CD4-positive, alpha-beta T cell treated with Interleukin-15 for 4 hours (primary cell): Measurements from ENCODE around the gene PCYT2.
A peak's percentile ranks its signal among the peaks of the same experiment; 100 is the strongest.

Experiments used
- DNase-seq: peaks from one replicate; pipeline ENCODE4 v3.0.0-alpha.2; 2020; ENCODE audit warnings: low spot score

PCYT2 gene

DNA sequence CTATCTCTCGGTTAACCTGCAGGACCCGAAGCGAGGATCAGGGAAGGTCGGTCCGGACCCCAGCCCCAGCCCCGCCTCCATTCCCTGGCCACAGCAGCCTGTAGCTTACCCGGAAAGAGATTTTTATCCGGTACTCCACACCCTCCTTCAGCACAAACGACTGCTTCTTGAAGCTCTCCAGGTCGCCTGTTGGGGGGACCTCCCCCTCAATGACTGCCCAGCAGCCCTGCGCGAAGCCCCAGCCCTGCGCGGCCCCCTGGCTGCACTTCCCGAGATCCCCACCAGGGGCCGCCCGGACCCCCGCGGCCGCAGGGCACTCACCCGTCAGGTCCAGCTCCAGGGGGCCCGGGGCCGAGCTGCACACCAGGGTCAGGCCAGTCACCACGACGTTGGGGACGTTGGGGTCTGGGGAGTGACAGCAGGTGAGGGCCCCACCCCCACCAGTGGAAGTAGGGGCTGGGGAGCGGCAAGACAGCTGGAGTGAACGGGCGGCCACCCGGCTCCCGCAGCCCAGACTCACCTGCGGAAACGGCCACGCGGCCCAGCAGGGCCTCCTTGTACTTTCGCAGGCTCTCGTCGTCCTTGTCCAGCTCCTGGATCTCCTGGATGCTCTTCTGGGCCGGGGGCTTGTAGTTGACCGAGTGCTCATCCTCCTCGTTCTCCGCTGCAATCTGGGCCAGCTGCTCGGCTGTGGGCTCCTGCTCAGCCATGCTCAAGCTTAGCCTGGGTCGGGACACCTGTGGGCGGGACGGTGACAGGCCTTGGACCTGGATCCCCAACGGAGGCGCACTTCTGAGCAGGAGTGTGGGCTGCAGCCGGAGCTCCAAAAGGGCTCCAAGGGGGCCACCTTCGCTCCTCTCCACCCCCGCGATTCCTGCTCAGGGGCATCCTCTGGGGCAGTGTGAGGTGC, 41.7 kb downstream of the PCYT2 start:
- peak; percentile 30 for DNase-seq

DNA sequence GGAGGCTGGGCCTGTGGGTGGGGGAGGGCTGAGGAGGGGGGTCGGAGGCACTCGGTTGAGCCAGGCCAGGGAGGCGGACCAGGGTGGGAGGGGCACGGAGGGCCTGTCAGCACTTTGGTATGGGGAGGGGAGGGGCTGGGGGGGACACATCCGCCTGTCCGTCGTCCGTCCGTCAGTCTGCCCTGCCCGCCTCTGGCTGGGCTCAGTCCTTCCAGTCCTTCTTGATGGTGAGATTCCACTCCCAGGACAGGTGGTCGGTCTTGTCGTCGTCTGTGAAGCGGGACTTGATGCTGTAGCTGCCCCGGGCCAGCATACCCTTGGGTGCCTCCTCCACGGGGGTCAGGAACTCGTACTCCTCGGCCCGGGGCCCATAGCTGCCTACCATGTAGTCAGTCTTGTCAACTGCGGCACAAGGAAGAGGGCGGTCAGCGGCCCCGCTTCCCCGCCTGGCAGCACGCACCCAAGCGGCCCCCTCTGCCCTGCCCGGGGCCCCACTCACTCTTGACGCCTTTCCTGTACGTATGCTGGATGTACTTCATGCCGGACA, 42.5 kb downstream of the PCYT2 start:
- DNase-seq = no peak

DNA sequence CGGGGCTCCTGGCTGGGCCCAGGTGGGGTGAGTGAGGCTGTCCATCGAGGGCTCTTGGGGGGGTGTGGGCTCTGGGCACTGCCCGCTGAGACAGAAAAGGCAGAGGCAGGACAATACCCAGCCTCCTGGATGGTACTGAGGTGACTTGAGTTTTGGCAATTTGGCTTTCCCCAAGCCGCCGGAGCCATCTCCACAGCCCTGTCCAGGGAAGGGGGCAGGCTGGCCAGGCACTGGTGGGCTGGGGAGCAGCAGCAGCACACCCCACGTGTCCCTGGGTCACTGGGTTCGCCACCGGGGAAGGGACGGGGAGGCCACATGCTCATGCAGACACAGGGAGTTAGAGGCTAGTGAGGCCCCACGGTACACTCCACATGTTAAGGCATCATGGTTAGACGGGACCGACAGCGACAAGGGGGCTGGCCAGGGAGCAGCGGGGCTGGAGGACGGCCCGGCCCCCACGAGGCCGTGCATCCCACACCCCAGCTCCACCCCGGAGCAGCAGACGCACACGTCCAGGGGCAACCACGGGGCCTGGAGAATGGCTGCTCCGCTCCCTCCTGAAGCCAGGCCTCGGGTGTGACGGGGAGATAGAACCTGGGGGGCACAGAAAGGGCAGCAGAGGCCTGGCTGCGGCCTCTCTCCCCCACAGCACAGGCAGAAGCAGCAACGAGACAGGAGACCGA, 43.1 kb downstream of the PCYT2 start:
- DNase-seq = no peak

DNA sequence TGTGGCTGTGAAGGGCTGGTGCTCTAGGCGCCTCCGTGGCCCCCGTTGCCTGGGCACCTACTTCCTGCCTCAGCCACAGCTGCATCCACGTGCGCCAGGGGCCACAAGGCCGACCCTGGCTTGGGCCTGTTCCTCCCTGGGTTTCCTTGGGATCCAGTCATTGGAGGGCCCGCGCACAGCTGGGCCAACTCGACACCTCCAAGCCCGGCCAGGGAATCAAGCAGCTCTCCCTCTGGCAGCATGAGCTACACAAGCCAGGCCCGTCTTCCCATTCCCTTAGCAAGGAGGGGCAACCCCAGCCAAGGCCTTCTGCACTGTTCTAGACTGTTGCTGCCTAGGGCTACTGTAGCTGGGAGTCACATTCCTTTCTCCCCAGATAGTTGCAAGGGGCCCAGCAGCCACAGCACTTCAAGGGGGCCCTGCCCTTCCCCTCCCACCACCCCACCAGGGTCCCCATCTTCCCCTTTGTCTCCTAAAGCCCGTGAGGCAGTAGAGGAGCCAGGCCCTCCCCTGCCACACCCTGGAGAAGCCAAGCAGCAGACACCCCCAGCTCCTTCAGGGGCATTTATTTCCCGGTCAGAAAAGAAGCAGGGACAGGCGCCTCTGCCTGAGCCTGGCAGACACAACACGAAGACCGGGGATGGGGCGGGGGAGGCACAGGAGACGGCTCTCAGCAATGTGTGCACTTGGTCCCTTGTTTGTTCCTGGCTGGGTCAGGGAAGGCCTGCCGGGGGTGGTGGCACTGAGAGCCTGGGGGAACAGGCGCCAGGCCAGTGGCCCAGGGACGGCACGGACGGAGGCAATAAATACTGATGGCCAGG, 43.8 kb downstream of the PCYT2 start:
- no peak for DNase-seq

DNA sequence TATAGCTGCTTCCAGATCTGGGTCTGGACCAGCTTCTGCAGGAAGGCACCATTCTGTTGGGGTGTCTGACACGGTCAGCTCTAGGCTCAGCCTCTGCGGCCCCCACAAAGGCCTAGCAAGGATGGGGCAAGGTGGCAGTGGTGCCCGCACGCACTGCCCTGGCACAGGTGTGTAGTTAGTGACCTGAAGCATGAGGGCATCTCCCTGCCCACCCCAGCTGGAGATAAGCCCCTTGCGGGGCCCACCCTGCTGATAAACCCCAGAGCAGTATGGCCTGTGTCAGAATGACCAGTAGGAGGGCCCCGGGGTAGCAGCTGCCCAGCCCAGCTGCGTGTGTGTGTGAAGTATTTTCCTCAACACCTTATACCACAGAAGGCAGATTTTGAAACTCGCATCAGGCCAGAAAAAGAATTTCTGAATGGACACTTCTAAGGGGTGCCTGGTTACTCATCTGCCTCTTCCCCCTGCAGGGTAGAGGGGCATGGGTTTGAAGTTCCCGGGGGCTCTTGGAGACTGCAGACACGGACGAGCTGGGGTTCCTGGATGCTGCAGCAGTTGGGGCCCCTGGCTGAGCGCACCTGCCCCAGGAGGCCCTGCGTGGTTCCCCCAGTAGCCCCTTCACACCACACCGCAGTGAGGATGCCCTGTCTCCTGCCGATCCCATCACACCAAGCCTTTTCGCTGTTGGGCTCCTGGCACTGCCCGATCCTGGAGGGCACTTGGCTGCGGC, 44.6 kb downstream of the PCYT2 start:
- DNase-seq = no peak

DNA sequence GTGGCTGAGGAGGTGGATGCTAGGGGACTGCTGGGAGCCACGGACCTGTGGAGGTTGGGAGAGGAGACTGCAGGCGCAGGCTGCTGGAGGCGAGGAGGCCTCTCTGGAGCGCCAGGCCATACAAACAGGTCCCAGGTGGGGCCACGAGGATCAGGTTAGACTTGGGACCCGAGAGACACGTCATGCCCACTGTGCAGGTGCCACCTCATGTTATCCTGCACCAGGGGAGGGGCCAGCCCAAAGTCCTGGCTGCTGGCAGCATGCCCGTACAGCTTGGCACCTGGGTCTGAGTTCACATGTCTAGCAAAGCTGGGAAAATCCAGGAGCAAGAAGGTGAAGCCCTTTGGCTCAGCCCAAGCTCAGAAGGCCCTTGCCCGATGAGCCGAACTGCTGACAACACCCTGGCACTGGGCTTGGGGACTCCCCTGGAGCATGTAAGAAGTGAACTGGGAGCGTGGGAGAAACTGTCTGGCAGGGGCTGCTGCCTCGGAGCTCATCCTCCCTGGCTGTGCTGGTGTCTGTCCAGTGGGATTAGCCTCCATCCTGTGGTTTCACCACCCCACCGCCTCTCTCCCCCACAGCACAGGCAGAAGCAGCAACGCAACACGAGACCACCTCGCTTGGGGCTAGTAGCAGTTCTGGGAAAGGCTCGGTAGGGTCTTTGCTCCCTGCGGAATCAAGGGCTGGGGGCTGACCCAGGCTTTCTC, 45.3 kb downstream of the PCYT2 start:
- DNase-seq = no peak

DNA sequence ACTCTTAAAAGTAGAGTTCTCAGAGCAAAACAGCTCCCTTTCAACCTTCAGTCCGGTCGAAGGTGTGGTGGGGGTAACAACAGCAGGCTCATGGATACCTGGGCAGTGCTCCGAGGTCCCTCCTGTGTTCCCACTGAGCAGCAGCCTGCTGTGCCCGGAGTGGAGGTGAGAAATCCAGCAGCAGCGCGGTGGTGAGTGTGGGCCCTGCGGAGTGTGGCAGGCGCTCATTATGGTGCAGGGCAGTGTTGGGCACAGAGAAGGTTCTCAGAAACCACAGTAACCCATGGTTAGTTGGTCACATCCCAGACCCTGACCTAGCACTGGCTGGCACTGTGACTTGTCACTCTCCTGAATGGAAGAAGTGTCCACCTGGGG, 45.9 kb downstream of the PCYT2 start:
- no peak for DNase-seq

DNA sequence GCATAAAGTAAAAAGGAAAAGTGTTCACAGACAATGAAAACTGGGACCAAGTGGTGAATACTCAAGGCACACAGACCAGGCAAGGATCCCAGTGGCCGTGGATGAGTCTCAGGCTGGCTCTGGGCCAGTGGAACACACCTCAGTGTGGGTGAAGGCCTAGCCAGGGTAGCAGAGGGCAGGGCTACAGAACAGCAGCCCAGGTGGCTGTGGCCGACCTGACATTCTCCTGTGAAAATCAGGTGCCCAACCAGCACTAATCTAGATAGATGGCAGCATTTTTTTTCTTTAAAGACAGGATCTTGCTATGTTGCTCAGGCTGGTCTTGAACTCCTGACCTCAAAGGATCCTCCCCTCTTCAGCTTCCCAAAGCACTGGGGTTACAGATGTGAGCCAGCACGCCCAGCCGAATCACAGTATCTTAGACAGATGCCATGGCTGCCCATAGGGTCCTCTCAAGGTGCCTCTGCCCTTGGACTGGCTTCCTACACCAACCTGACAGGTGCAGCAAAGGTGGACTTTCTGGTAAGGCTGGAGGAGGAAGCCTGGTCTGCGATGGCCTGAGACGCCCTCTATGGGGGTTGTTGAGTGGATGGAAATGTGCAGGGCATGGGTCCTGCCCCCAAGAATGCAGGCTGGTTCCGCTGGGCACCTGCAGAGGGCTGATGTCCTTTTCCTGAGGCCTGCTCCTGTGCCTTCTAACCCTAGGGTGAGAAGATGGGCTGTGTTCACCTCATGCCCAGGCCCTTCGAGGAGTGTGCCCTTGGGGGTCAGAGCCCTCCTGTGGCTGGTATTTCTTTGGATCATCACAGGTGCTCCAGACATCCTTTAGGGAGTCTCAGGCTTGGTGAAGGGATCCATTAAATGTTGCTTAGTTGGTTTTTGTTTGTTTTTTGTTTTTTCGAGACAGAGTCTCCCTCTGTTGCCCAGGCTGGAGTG, 47.1 kb downstream of the PCYT2 start:
- no peak for DNase-seq

DNA sequence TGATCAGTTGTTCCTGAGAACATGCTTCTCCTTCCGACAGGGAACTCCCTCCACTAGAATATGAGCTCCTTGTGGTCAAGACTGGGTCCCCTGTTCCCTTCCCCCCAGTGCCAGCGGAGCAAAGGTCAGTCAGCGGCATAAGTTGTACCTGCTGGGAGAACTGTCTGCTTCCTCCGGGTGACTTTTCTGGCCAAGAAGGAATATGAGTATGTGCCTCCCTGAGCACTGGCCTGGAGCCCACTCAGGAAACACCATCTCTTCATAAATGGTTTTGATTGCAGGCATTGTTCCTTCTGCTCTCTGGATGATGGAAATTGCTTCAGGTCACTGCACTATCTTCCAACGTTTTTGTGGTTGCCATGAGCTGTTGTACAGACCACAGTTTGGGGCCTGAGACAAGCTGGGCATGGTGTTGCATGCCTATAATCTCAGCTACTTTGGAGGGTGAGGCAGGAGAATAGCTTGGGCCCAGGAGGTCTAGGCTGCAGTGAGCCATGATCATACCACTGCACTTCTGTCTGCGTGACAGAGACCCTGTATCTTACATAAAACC, 48.0 kb downstream of the PCYT2 start:
- no peak for DNase-seq

DNA sequence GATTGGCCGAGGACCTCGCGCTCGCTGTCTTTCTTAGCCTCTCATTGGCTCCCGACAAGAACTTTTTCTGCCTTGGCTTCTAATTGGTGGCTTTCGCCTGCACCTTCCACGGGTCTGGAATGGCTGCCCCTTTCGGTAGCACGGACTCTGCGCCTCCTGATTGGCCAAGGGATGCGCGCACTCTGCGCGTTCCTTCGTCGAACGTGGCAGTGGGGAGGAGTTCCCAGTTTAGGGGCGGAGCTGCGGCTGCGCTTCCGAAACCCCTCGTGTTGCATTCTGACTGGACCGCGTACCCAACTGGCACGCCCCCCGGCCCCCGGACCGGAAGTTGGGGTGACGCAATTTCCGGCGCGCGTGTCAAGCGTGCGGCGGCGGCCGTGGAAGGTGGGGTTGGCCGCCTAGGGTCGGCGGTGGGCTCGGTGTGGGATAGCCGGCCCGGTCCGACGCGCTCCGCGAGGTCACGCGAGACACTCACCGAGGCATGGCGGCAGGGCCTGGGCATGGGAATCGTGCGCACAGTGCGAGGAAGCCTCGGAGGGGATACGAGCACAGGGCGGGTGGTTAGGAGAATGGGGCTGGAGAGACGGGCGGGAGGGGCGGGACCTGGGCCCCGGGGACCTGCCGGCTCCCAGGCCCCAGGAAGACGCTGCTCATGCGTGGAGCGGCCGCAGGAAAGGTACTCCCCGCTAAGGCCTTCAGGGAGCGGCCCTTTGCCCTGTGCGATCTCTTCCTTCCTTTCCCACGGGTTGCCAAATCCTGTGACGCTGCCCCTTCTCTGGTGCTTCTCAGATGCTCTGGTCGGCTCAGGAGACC, 50.2 kb downstream of the PCYT2 start:
- DNase-seq = peak; percentile 100

DNA sequence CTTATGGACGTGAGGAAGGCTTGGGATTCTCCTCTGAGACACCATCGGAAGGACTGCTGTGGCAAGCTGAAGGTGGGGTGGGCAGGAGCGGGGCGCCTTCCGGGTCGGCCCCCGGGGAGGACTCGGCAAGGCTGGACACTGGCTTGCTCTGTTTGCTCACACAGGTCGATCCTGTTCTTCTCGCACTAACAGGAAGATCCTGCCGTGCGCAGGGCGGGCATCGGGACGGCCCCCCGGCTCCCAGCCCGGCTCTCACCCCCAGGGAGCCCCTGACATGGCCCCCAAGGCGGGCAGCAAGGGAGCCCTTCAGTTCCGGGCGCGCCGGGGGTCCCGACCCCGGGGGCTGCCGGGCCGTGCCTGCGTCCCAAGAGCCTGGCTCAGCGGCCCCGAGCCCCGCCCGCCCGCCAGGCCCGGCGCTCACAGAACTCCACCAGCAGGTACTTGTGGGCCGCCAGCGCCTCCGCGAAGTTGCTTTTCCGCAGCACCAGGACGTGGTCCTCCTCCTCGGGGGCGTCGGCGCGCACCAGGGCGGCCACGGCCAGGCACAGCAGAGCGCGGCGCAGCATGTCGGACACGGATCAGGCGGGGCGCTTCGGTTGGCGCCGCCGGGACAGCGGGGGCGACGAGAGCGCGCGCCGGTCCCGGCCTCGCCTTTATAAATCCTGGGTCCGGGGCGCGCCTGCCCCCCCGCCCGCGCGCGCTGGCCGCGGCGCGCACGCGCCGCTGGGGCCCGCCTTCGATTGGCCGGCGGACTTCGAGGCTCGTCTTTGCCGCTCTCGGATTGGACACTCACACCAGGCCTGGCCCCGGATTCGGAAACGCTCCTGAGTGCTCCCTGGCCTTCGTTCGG, 51.1 kb downstream of the PCYT2 start, which contains the start of gene P4HB:
Gene P4HB, minus strand, starts transcription at position 630 of the 850 bp plus-strand sequence. Its CDS starts 64 bp downstream, at position 566.
- no peak for DNase-seq

DNA sequence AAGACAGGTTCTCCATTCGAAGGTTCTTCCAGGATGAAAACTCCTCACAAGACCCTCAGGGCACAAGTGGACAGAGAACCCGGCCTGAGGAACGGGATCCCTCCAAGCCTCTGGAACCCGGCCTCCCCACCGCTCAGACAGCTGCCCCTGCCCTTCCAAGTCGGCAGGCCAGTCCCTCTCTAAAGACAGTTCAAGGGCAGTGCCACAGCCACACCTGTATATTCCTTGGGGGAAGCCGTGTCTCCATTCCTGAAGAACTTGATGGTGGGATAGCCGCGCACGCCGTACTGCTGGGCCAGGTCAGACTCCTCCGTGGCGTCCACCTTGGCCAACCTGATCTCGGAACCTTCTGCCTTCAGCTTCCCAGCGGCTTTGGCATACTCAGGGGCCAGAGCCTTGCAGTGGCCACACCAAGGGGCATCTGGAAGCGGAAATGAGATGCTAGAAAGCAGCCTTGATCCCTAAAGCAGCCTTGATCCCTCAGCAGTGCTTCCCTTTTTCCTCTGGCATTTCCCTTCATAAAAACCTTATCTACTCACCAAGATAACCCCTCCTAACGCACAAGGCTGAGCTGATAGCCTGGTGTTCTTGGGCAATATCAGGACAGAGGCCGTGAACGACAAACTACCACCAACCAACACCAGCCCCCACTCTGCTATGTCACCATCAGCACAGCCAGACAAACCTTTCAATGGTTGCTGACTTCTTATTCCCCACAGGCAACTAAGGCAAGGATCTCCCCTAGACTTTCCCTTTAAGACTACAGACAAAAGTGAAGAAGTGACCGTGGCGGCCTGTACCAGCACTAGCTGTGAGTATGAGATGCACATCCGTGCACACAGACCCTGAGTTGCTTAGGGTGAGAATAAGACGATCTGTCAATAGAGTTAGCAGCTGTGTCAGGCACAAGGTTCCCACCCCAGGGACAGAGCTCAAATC, 52.0 kb downstream of the PCYT2 start:
- no peak for DNase-seq

DNA sequence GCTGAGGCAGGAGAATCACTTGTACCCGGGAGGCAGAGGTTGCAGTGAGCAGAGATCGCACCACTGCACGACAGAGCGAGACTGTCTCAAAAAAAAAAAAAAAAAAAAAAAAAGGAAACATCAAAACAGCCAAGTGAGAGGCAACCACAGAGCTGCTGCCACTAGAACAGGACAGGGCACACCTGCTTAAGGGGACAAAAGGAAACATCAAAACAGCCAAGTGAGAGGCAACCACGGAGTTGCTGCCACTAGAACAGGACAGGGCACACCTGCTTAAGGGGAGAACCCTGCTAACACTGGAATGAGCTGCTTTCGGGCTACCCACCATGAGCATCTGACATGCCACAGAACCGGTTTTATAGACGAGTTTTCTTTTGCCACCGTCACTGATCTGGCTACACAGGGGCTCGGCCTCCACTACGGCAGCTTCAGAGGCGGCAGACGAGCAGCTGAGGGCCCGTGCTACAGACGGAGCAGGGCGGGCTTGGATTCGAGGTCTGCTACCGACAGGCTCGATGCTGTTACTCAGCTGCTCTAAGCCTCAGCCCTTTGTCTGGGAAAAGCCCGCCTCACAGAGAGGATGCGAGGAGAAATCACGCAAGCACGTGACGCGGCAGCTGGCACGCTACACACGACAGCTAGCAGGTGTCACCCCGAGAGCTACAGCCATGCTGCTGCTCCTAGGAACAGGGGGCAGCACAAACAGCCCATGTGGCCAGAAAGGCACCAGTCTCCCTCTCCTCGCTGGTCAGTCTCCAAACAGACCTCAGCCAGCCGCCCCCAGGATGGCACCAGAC, 52.8 kb downstream of the PCYT2 start:
- no peak for DNase-seq

DNA sequence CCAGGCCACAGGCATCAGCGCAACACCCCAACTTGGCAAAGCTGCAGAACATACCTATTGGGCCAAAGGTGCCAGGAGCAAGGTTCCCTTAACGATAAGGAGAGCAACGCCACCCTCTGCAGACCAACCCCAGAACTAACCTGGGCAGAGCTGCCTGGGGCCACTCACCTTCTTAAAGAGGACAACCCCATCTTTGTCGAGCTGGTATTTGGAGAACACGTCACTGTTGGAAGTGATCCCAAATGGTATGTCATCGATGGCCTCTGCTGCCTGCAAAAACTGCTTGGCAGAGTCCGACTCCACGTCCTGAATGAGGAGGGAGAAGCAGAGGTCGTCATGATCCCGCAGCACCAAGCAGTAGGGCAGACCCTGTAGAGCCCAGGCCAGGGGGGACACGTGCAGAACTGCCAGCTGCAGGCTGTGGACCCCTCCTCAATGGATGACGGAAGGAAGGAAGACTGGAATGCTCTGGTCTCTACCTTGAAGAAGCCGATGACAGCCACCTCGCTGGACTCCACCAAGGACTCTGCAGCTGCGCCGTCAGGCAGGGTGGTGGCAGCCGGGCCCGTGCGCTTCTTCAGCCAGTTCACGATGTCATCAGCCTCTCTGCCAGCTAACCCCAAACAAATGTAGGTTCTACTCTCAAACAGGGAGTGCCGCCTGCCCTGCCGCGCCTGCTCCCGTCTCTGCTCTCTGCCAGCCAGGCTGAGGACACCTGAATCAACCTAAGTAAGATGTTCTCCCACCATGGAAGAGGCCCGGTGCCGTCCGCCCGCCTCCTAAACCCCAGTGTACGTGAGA, 56.0 kb downstream of the PCYT2 start:
- DNase-seq = no peak

DNA sequence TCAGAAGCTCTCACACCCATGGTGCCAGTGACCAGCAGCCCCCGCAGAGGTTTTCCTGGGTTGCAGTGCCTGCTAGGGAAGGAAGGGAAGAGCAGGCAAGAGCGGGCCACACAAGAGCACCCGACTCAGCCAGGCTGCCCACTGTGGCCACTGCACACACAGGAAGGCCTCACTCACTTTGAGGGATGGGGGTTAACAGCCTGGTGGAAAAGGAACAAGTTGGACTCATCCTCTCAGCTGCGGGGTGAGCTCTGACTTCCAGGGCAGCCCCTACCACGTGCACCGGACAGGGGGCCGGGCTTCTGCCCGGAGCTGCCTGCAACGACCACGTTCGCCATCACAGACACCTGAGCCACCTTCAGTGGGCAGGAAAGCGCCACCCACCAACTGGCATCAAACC, 59.0 kb downstream of the PCYT2 start:
- DNase-seq = no peak
